Nucleus accumbens (tissue), 56 donors: ENCODE results near the gene INPP5J.
"Not testable (repeated sequence)": the region's sequence is repeated elsewhere in the genome, so short reads cannot be mapped to it uniquely, and the experiment has no call there.

Experiments used
- DNase-seq, 56 donors: peaks; one replicate each; lab custom pipeline; 2025; lab: John Stamatoyannopoulos, UW

INPP5J gene

GRCh38 chr22:31099841-31100761 is 22.7 kb upstream of the INPP5J start:
- no peak for DNase-seq

GRCh38 chr22:31100762-31101525 is 21.8 kb upstream of the INPP5J start:
- no peak for DNase-seq

GRCh38 chr22:31102441-31103081 is 20.2 kb upstream of the INPP5J start:
- no peak for DNase-seq

GRCh38 chr22:31103111-31103510 is 19.7 kb upstream of the INPP5J start:
- DNase-seq: no peak

GRCh38 chr22:31103899-31104694 is 18.7 kb upstream of the INPP5J start:
- DNase-seq: no peak

GRCh38 chr22:31104869-31105268 is 17.9 kb upstream of the INPP5J start:
- no peak for DNase-seq

GRCh38 chr22:31105282-31105929 is 17.4 kb upstream of the INPP5J start:
- DNase-seq: no peak

GRCh38 chr22:31106001-31106571 is 16.7 kb upstream of the INPP5J start:
- no peak for DNase-seq

GRCh38 chr22:31106731-31107177 is 16.0 kb upstream of the INPP5J start:
- peak in 1 of 56 donors; percentile 46 for DNase-seq

- DNase-seq: peak; percentile 17 to 95 (median 84)
Observed at GRCh38 chr22:31107178-31107893, 15.4 kb upstream of the INPP5J start, which contains the start of gene SELENOM. Gene SELENOM, minus strand, starts transcription at chr22:31107568. Its CDS starts 63 bp downstream, at chr22:31107505.

GRCh38 chr22:31107894-31108218 is 14.9 kb upstream of the INPP5J start:
- no peak for DNase-seq

GRCh38 chr22:31112547-31113091 is 10.1 kb upstream of the INPP5J start:
- not testable (repeated sequence) for DNase-seq

GRCh38 chr22:31118046-31118820 is 4.5 kb upstream of the INPP5J start:
- no peak for DNase-seq

- no peak for DNase-seq
Observed at GRCh38 chr22:31119026-31119717, 3.6 kb upstream of the INPP5J start.

GRCh38 chr22:31120230-31120629 is 2.5 kb upstream of the INPP5J start:
- DNase-seq: no peak

GRCh38 chr22:31120642-31121041 is 2.1 kb upstream of the INPP5J start:
- DNase-seq: no peak

GRCh38 chr22:31121403-31121802 is 1.4 kb upstream of the INPP5J start:
- DNase-seq: no peak
